ENCODE measurements around the gene STRIP1. TPM values are rescaled to one million over a fixed set of nuclear protein-coding genes. Genes with fewer than 3 reads are reported as not detected.

Gene STRIP1
- total RNA-seq, 2 experiments from 2014 or later, result 40.4 to 40.8 TPM

GRCh38 chr1:110059133-110059863, 24.9 kb downstream of the STRIP1 start:
- no peak overlapping the region for H3K27ac Mint-ChIP-seq

DNA sequence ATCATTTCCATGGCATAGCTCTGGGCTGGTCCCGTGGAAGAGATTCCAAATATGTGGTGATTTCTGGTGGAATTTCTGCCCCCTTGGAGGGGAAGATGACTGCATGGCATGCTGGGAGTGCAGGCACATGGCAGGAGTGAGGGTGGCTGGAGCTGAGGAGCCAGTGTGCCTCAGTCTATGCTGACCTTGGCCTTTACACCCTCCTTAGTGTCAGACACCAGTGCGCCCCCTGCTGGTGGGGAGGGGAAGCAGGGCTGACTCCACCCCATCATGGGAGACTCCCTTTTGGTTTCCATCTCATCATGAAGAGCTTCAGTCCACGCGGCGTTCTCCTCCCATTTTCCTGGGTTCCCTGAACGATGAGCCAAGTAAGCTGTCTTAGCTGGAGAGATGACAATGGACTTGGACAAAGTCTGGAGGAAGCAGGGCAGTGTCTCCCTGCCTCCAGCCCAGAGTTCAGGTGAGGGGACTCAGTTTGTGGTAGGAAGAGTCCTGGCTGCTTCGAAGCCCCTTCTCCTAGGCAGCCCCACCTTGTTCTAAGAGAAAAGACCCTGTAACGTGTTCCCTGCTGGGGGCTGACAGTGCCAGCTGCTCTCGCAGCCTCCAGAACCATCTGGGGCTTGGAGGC, 25.7 kb downstream of the STRIP1 start:
- Mint-ChIP-seq H3K4me3 (no peak overlapping the region), H3K27ac (no peak overlapping the region), H3K4me1 (peaks cover 2% of the 10 kb centered on the region), H3K27me3 (no peaks in the 10 kb centered on the region), H3K9me3 (ENCODE audit: low read depth) (no peaks in the 10 kb centered on the region), H3K36me3 (peaks cover 7% of the 10 kb centered on the region)
- peak; percentile 81 for DNase-seq
- CTCF ChIA-PET, result interaction anchor here (0.7 to 4.1 kb wide), 30 partner anchors 9 to 423 kb away, joined by 3 to 23 read pairs (median 4); partner anchors contain the start of gene STRIP1
- ATAC-seq, result peak; percentile 85

More at GRCh38 chr1:110059133-110059863, 24.9 kb downstream of the STRIP1 start:
- H3K27me3 Mint-ChIP-seq, result no peaks in the 10 kb centered on the region
- CTCF ChIA-PET, result interaction anchor here (0.7 to 4.1 kb wide), 27 partner anchors 8 to 422 kb away, joined by 3 to 23 read pairs (median 5); partner anchors contain the start of gene STRIP1
- H3K4me1 Mint-ChIP-seq, result peaks cover 2% of the 10 kb centered on the region
- H3K9me3 Mint-ChIP-seq (ENCODE audit: low read depth), result no peaks in the 10 kb centered on the region
- peaks cover 8% of the 10 kb centered on the region for H3K36me3 Mint-ChIP-seq
- ATAC-seq, result no peak
- no peak for DNase-seq
- H3K4me3 Mint-ChIP-seq, result no peak overlapping the region

DNA sequence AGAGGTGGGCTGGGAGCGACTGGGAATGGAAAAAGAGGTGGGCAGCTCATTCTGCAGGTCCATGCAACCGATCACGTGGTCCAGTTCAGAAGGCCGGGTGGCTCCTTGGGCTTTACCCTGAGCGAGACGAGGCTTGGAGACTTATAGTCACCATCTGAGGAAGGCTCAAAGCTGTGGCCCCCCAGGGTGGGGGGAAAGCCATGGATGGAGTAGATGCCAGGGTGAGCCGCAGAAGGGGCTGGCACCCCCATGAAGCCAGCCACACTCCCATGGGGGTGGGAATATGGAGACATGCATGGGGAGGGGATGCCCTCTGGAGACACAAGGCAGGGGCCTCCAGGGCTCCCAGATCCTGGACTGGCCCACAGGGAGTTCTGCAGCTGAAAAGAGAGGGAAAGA, 26.2 kb downstream of the STRIP1 start:
- H3K9me3 Mint-ChIP-seq (ENCODE audit: low read depth), result no peaks in the 10 kb centered on the region
- H3K4me1 Mint-ChIP-seq, result peaks cover 2% of the 10 kb centered on the region
- ATAC-seq (no peak), DNase-seq (no peak)
- H3K4me3 Mint-ChIP-seq, result no peak overlapping the region
- CTCF ChIA-PET, result interaction anchor here (0.7 to 4.1 kb wide), 28 partner anchors 9 to 423 kb away, joined by 3 to 23 read pairs (median 4); partner anchors contain the start of gene STRIP1
- H3K27ac Mint-ChIP-seq, result no peak overlapping the region
- H3K36me3 Mint-ChIP-seq, result peaks cover 4% of the 10 kb centered on the region
- peaks cover 2% of the 10 kb centered on the region for H3K27me3 Mint-ChIP-seq

DNA sequence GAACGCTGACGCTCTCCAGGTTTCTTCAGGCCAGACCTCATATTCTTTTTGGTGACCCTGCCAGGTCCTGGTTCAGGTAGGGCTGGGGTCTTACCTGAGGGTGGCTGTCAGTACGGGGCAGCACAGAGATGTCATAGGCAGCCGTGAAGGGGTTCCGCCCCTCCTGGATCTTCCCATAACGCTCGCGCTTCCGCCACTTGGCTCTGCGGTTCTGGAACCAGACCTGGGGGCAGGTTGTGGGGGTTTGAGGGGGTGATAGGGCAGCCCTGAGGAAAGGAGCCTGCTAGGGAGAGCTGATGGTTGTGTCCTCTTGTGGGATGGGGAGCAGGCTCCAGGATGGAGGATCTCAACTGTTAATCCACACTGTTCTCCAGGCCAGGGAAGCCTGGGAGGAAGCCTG, 26.9 kb downstream of the STRIP1 start:
- no peak for DNase-seq
- ATAC-seq, result no peak
- H3K27me3 Mint-ChIP-seq, result peaks cover 9% of the 10 kb centered on the region
- CTCF ChIA-PET, result interaction anchor here (0.9 to 2.4 kb wide), 3 partner anchors 10 to 77 kb away, joined by 3 to 15 read pairs (median 3); no protein-coding TSS in a partner anchor
- no peak overlapping the region for H3K27ac Mint-ChIP-seq
- no peak overlapping the region for H3K4me3 Mint-ChIP-seq
- no peaks in the 10 kb centered on the region for H3K9me3 Mint-ChIP-seq (ENCODE audit: low read depth)
- peaks cover 2% of the 10 kb centered on the region for H3K4me1 Mint-ChIP-seq
- H3K36me3 Mint-ChIP-seq, result peaks cover 3% of the 10 kb centered on the region

GRCh38 chr1:110062612-110063011, 28.2 kb downstream of the STRIP1 start:
- H3K9me3 Mint-ChIP-seq (ENCODE audit: low read depth), result no peaks in the 10 kb centered on the region
- peaks cover 2% of the 10 kb centered on the region for H3K4me1 Mint-ChIP-seq
- DNase-seq, result no peak
- no peak for ATAC-seq
- CTCF ChIA-PET, result interaction anchor here (0.6 to 1.0 kb wide), 4 partner anchors 8 to 70 kb away, joined by 3 to 4 read pairs (median 3); no protein-coding TSS in a partner anchor
- H3K36me3 Mint-ChIP-seq, result peaks cover 1% of the 10 kb centered on the region
- no peak overlapping the region for H3K4me3 Mint-ChIP-seq
- no peak overlapping the region for H3K27ac Mint-ChIP-seq
- peaks cover 22% of the 10 kb centered on the region for H3K27me3 Mint-ChIP-seq

DNA sequence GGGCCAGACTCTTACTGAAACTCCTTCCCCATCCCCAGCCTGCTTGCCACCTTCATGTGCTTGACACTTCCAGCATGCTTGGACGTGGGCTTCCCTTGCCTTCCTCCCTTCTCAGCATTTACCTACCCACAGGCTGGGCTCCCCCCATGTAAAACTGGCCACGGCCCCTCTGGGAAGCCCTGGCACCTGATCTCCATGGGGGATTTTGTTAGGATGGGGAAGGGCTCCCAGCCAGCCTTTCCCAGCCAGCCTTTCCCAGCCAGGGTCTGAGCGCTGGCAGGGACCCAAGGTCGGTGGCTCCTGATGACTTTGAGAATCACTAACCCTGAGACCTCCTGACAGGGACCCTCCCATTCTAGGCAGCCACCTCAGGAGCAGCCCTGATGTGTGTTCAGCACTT, 29.4 kb downstream of the STRIP1 start:
- ATAC-seq, result no peak
- Mint-ChIP-seq H3K27ac (no peak overlapping the region), H3K4me3 (no peak overlapping the region), H3K27me3 (peaks cover 34% of the 10 kb centered on the region), H3K4me1 (peaks cover 9% of the 10 kb centered on the region), H3K36me3 (peaks cover 3% of the 10 kb centered on the region), H3K9me3 (ENCODE audit: low read depth) (no peaks in the 10 kb centered on the region)
- CTCF ChIA-PET, result no interaction called here
- DNase-seq, result no peak

- no peaks in the 10 kb centered on the region for H3K9me3 Mint-ChIP-seq (ENCODE audit: low read depth)
- H3K27me3 Mint-ChIP-seq, result peaks cover 43% of the 10 kb centered on the region
- H3K4me1 Mint-ChIP-seq, result peaks cover 11% of the 10 kb centered on the region
- H3K36me3 Mint-ChIP-seq, result peaks cover 3% of the 10 kb centered on the region
- CTCF ChIA-PET, result interaction anchor here (0.9 to 2.3 kb wide), 5 partner anchors 11 to 41 kb away, joined by 3 to 6 read pairs (median 3); no protein-coding TSS in a partner anchor
- H3K4me3 Mint-ChIP-seq, result no peak overlapping the region
- DNase-seq (no peak), ATAC-seq (no peak)
- H3K27ac Mint-ChIP-seq, result no peak overlapping the region
Observed at GRCh38 chr1:110064576-110065337, 30.3 kb downstream of the STRIP1 start.

DNA sequence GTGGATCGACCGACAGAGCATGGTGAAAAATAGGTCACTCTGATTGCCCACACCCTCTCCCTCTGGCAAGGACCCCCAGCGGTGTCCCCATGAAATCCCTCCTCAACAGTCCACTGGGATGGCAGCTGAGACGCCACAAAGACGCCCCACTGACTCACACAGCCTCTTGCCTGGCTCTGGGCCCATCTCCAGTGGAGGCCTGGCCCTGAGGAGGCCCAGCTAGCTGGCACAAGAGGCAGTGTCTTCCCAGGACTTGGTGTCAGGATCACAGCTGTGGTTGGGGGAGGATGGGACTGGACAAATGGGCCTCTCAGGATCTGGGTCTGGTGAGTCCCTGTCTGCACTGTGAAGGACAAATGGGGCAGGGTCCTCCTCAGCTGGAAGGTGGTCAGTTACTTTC, 31.4 kb downstream of the STRIP1 start:
- no peak for ATAC-seq
- H3K27me3 Mint-ChIP-seq, result peaks cover 48% of the 10 kb centered on the region
- H3K9me3 Mint-ChIP-seq (ENCODE audit: low read depth), result no peaks in the 10 kb centered on the region
- H3K36me3 Mint-ChIP-seq, result peaks cover 2% of the 10 kb centered on the region
- no peak overlapping the region for H3K27ac Mint-ChIP-seq
- CTCF ChIA-PET, result interaction anchor here (0.7 to 2.4 kb wide), 6 partner anchors 11 to 40 kb away, joined by 3 to 11 read pairs (median 4); no protein-coding TSS in a partner anchor
- no peak for DNase-seq
- no peak overlapping the region for H3K4me3 Mint-ChIP-seq
- H3K4me1 Mint-ChIP-seq, result peaks cover 9% of the 10 kb centered on the region

DNA sequence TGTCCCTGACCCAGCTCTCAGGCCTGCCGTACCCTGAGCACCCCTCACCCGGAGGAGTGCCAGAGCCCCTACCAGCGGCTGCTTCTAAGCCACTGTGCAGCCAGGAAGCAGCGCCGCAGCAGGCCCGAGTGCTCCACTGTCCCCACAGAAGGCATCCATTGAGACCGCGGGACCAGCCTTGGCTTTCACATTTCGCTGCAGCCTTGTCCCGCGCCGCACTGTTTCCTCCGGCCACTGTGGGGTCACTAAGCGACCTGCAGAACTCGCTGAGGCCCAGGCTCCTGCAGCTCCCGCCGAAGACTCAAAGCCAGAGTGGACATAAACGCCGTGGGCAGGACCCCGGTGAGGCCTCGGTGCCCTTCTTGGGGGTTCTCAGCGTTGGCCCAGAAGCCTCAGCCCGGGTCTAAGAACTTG, 33.1 kb downstream of the STRIP1 start:
- no peak for DNase-seq
- ATAC-seq, result no peak
- Mint-ChIP-seq H3K4me1 (peaks cover 9% of the 10 kb centered on the region), H3K9me3 (ENCODE audit: low read depth) (no peaks in the 10 kb centered on the region), H3K27ac (no peak overlapping the region), H3K36me3 (peaks cover 2% of the 10 kb centered on the region), H3K4me3 (no peak overlapping the region), H3K27me3 (peaks cover 65% of the 10 kb centered on the region)
- CTCF ChIA-PET, result interaction anchor here (2.4 kb wide), 1 partner anchor 13 kb away, joined by 11 read pairs; no protein-coding TSS in a partner anchor

- H3K4me3 Mint-ChIP-seq, result peak overlapping the region; percentile 2
- H3K36me3 Mint-ChIP-seq, result peaks cover 2% of the 10 kb centered on the region
- peaks cover 70% of the 10 kb centered on the region for H3K27me3 Mint-ChIP-seq
- H3K4me1 Mint-ChIP-seq, result peaks cover 9% of the 10 kb centered on the region
- H3K9me3 Mint-ChIP-seq (ENCODE audit: low read depth), result no peaks in the 10 kb centered on the region
- ATAC-seq (no peak), DNase-seq (no peak)
- H3K27ac Mint-ChIP-seq, result peak overlapping the region; percentile 41
- CTCF ChIA-PET, result interaction anchor here (1.2 to 3.3 kb wide), 3 partner anchors 11 to 14 kb away, joined by 3 to 16 read pairs (median 11); no protein-coding TSS in a partner anchor
Observed at GRCh38 chr1:110067893-110068645, 33.6 kb downstream of the STRIP1 start.

DNA sequence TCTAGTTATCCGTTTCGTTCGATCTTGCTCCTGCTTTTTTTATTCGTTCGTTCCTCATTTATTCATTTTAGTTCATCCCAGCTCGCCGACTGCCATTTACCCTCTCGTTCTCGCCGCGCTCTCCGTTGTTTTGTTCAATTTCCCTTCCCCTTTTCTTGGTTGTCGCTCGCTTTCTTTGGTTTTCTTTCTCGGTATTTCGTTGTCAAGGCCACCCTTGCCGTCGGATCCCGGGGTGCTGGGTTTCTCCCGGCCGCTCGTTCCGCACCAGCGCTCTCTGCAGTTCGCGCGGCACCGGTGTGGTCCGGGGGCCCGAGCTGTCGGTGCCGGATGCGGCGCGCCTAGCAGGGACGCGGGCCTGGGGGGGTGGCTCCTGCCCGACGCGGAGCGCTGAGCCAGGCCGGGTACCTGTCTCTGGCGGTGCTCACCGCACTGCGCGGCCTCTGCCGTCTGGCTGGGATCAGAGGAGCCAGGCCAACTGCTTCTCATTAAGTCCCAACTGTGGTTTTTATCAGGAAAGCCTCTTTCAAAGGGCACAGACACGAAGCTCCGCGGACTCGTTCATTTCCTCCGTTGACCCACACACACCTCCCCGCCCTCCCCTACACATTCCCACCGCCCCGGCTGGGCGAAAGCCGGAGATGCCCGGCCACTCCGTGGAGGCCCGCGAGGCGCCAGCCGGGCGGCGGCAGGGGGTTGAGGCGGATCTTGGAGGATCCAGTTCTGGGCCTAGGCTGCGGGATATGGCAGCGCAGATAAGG, 34.4 kb downstream of the STRIP1 start:
- H3K27me3 Mint-ChIP-seq, result peaks cover 76% of the 10 kb centered on the region
- H3K4me1 Mint-ChIP-seq, result peaks cover 9% of the 10 kb centered on the region
- H3K27ac Mint-ChIP-seq, result peak overlapping the region; percentile 41
- peak overlapping the region; percentile 2 for H3K4me3 Mint-ChIP-seq
- no peaks in the 10 kb centered on the region for H3K9me3 Mint-ChIP-seq (ENCODE audit: low read depth)
- peak; percentile 34 for ATAC-seq
- no peak for DNase-seq
- H3K36me3 Mint-ChIP-seq, result peaks cover 2% of the 10 kb centered on the region
- CTCF ChIA-PET, result interaction anchor here (1.0 to 3.3 kb wide), 3 partner anchors 12 to 19 kb away, joined by 3 to 16 read pairs (median 4); no protein-coding TSS in a partner anchor

Measured in activated CD8-positive, alpha-beta memory T cell treated with anti-CD3 and anti-CD28 coated beads, Interleukin-2, amount 10 ng/mL, durations not matched to agents 7 days and 5 days (primary cell).